GM23338 (cell line): Measurements from ENCODE around the gene BRF1. TPM values are rescaled to one million over a fixed set of nuclear protein-coding genes. Genes with fewer than 3 reads are reported as not detected.

Experiments
- ATAC-seq: fragments of 200-7000 bp; cut with Tn5 transposase; 3 replicates; pipeline ENCODE4 v1.9.1; 2020
- DNase-seq: peaks from one replicate; pipeline ENCODE4 v3.0.0-alpha.2; 2015; ENCODE audit warnings: low spot score
- H2AFZ ChIP-seq: fragments of 200-600 bp; sonication (generic); 2 replicates; pipeline ENCODE4 v1.8.0; 2016; ENCODE audit warnings: antibody characterized with exemption, mild to moderate bottlenecking, moderate library complexity
- H3F3A ChIP-seq: fragments of 200-600 bp; sonication (generic); replicated peaks from 2 replicates; pipeline ENCODE4 v1.8.0; 2017; ENCODE audit warnings: antibody characterized with exemption, mixed run types, low read depth
- H3K27ac ChIP-seq: fragments of 200-600 bp; sonication (generic); 2 replicates; pipeline ENCODE4 v1.6.1; 2016; ENCODE audit warnings: low read depth
- H3K27me3 ChIP-seq: fragments of 200-600 bp; sonication (generic); 2 replicates; pipeline ENCODE4 v1.8.0; 2016; ENCODE audit warnings: mild to moderate bottlenecking, mixed run types, moderate library complexity; ENCODE audit not compliant: insufficient read depth
- H3K36me3 ChIP-seq: fragments of 200-600 bp; sonication (generic); 2 replicates; pipeline ENCODE4 v1.8.0; 2016; ENCODE audit warnings: mild to moderate bottlenecking; ENCODE audit not compliant: insufficient read depth
- H3K4me1 ChIP-seq: fragments of 200-600 bp; sonication (generic); 2 replicates; pipeline ENCODE4 v1.8.0; 2016; ENCODE audit warnings: mild to moderate bottlenecking, moderate library complexity; ENCODE audit not compliant: insufficient read depth
- H3K4me2 ChIP-seq: fragments of 200-600 bp; sonication (generic); 2 replicates; pipeline ENCODE4 v1.7.1; 2017; ENCODE audit warnings: mixed run types
- H3K4me3 ChIP-seq: fragments of 200-600 bp; sonication (generic); 2 replicates; pipeline ENCODE4 v1.6.1; 2016; ENCODE audit warnings: mixed run types
- H3K79me2 ChIP-seq: fragments of 200-600 bp; sonication (generic); replicated peaks from 2 replicates; pipeline ENCODE4 v1.8.0; 2017; ENCODE audit warnings: mild to moderate bottlenecking; ENCODE audit not compliant: insufficient read depth
- H3K9me2 ChIP-seq: fragments of 200-600 bp; sonication (generic); 2 replicates; pipeline ENCODE4 v1.8.0; 2017; ENCODE audit not compliant: insufficient read depth
- H4K20me1 ChIP-seq: fragments of 200-600 bp; sonication (generic); replicated peaks from 2 replicates; pipeline ENCODE4 v1.8.0; 2017; ENCODE audit warnings: mild to moderate bottlenecking; ENCODE audit not compliant: insufficient read depth
- H3K27ac Mint-ChIP-seq: 2 replicates; pipeline ENCODE4 v1.8.0; 2020; ENCODE audit warnings: inconsistent platforms, mild to moderate bottlenecking, moderate library complexity, mixed read lengths
- H3K27me3 Mint-ChIP-seq: 3 replicates; pipeline ENCODE4 v1.8.0; 2022; ENCODE audit warnings: low read depth, mild to moderate bottlenecking, moderate library complexity, mixed read lengths, inconsistent platforms; ENCODE audit not compliant: insufficient read depth, poor library complexity
- H3K36me3 Mint-ChIP-seq: 3 replicates; pipeline ENCODE4 v1.8.0; 2021; ENCODE audit warnings: low read depth, mild to moderate bottlenecking, inconsistent platforms, moderate library complexity, mixed read lengths
- H3K4me1 Mint-ChIP-seq: 3 replicates; pipeline ENCODE4 v1.8.0; 2020; ENCODE audit warnings: mild to moderate bottlenecking, inconsistent platforms, mixed read lengths
- H3K4me3 Mint-ChIP-seq: 3 replicates; pipeline ENCODE4 v1.8.0; 2021; ENCODE audit warnings: moderate library complexity, mild to moderate bottlenecking, inconsistent platforms, mixed read lengths
- H3K9me3 Mint-ChIP-seq: 3 replicates; pipeline ENCODE4 v1.8.0; 2020; ENCODE audit warnings: moderate library complexity, mild to moderate bottlenecking, inconsistent platforms, mixed read lengths
- CREB1 ChIP-seq: fragments of 250-450 bp; sonication (Bioruptor Pico); IDR thresholded peaks from 2 replicates; pipeline ENCODE4 v1.5.0; 2020; ENCODE audit warnings: low read depth, mild to moderate bottlenecking, moderate library complexity
- EZH2 ChIP-seq: fragments of 200-600 bp; sonication (generic); IDR thresholded peaks from one replicate; pipeline ENCODE4 v1.8.0; 2017; ENCODE audit warnings: antibody characterized with exemption, mild to moderate bottlenecking, low read depth; ENCODE audit not compliant: unreplicated experiment
- POLR2AphosphoS5 ChIP-seq: IDR thresholded peaks from 2 replicates; pipeline ENCODE4 v1.6.1; 2016; ENCODE audit warnings: antibody characterized with exemption, low read depth
- ZNF331 ChIP-seq: fragments of 250-450 bp; sonication (Bioruptor Pico); IDR thresholded peaks from 2 replicates; pipeline ENCODE4 v1.5.0; 2020; ENCODE audit warnings: low read depth, mild to moderate bottlenecking, moderate library complexity
- polyA plus RNA-seq: library from polyadenylated mRNA; unstranded; fragments of >200 nt; fragmentation: Nextera tagmentation; extraction: Ambion mirVana; gene quantifications from 2 replicates; pipeline ENCODE4 v1.2.1, GENCODE V29; 2016
- total RNA-seq: library from RNA; depleted of rRNA; stranded (reverse); fragments of >200 nt; shearing (Covaris generic); gene quantifications from 2 replicates; pipeline ENCODE4 v1.2.3, GENCODE V29; 2014
- TF ChIP-seq, protein P1 (sequence below): IDR thresholded peaks from one replicate; pipeline ENCODE4 v1.6.1; 2018; ENCODE audit warnings: antibody characterized with exemption; ENCODE audit not compliant: unreplicated experiment
- TF ChIP-seq, protein P2 (sequence below), 2 experiments: fragments of 200-600 bp in 1 of 2; sonication (generic) in 1 of 2; conservative IDR thresholded peaks; 2 replicates each; pipeline versions ENCODE4 v1.5.1 to v1.6.1; 2016 to 2017; ENCODE audit warnings: antibody characterized with exemption in 2 of 2, low read depth in 2 of 2, mild to moderate bottlenecking in 2 of 2, moderate library complexity in 1 of 2

The BRF1 gene
- total and polyA plus RNA-seq, 2 experiments from 2014 or later = 8.6 to 29.9 TPM

- TF ChIP-seq, protein P1, sequence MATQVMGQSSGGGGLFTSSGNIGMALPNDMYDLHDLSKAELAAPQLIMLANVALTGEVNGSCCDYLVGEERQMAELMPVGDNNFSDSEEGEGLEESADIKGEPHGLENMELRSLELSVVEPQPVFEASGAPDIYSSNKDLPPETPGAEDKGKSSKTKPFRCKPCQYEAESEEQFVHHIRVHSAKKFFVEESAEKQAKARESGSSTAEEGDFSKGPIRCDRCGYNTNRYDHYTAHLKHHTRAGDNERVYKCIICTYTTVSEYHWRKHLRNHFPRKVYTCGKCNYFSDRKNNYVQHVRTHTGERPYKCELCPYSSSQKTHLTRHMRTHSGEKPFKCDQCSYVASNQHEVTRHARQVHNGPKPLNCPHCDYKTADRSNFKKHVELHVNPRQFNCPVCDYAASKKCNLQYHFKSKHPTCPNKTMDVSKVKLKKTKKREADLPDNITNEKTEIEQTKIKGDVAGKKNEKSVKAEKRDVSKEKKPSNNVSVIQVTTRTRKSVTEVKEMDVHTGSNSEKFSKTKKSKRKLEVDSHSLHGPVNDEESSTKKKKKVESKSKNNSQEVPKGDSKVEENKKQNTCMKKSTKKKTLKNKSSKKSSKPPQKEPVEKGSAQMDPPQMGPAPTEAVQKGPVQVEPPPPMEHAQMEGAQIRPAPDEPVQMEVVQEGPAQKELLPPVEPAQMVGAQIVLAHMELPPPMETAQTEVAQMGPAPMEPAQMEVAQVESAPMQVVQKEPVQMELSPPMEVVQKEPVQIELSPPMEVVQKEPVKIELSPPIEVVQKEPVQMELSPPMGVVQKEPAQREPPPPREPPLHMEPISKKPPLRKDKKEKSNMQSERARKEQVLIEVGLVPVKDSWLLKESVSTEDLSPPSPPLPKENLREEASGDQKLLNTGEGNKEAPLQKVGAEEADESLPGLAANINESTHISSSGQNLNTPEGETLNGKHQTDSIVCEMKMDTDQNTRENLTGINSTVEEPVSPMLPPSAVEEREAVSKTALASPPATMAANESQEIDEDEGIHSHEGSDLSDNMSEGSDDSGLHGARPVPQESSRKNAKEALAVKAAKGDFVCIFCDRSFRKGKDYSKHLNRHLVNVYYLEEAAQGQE = no peak
- TF ChIP-seq POLR2AphosphoS5 (no peak), CREB1 (CRISPR knock-in tag) (no peak), ZNF331 (CRISPR knock-in tag) (no peak)
Observed at GRCh38 chr14:105206873-105207272, 93.9 kb downstream of the BRF1 start (continued).

- H3K4me3 ChIP-seq = no peak overlapping the region
- no peaks in the 10 kb centered on the region for H3K36me3 Mint-ChIP-seq
- H3K4me1 ChIP-seq = no peaks in the 10 kb centered on the region; the same call in 1 of the 2 replicates
- no peak overlapping the region for H3K27ac Mint-ChIP-seq
- no peaks in the 10 kb centered on the region for H3K79me2 ChIP-seq
- no peak overlapping the region for H3K4me2 ChIP-seq
- no peak overlapping the region for H3K27ac ChIP-seq
- H3K4me1 Mint-ChIP-seq = no peaks in the 10 kb centered on the region
- H3K9me3 Mint-ChIP-seq = no peaks in the 10 kb centered on the region
- ATAC-seq = no peak
- no peak for DNase-seq
- no peaks in the 10 kb centered on the region for H3F3A ChIP-seq
- H3K9me2 ChIP-seq = no peaks in the 10 kb centered on the region
- no peak overlapping the region for H2AFZ ChIP-seq
- no peaks in the 10 kb centered on the region for H3K27me3 ChIP-seq
- no peak overlapping the region for H3K4me3 Mint-ChIP-seq
- H3K27me3 Mint-ChIP-seq = peaks cover 9% of the 10 kb centered on the region
- TF ChIP-seq, protein P2, sequence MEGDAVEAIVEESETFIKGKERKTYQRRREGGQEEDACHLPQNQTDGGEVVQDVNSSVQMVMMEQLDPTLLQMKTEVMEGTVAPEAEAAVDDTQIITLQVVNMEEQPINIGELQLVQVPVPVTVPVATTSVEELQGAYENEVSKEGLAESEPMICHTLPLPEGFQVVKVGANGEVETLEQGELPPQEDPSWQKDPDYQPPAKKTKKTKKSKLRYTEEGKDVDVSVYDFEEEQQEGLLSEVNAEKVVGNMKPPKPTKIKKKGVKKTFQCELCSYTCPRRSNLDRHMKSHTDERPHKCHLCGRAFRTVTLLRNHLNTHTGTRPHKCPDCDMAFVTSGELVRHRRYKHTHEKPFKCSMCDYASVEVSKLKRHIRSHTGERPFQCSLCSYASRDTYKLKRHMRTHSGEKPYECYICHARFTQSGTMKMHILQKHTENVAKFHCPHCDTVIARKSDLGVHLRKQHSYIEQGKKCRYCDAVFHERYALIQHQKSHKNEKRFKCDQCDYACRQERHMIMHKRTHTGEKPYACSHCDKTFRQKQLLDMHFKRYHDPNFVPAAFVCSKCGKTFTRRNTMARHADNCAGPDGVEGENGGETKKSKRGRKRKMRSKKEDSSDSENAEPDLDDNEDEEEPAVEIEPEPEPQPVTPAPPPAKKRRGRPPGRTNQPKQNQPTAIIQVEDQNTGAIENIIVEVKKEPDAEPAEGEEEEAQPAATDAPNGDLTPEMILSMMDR (conservative IDR thresholded peaks at IDR 0.05; ENCODE audit: low read depth in 2 of 2) = no peak
- TF ChIP-seq, protein P1 = no peak
- no peak for TF ChIP-seq EZH2
- H3K36me3 ChIP-seq = no peaks in the 10 kb centered on the region
- no peaks in the 10 kb centered on the region for H4K20me1 ChIP-seq
Observed at GRCh38 chr14:105205673-105206208, 95.1 kb downstream of the BRF1 start.
